Stimulated activated CD4-positive, alpha-beta T cell treated with anti-CD3 and anti-CD28 coated beads, Interleukin-12 subunit alpha, Interleukin-12 subunit beta, amount 100 ng/mL, for 48 hours (primary cell): ENCODE measurements around the gene EIF2A.

Source experiments
- DNase-seq, 3 donors: peaks; one replicate each; pipeline ENCODE4 v3.0.0-alpha.2; 2020; ENCODE audit warnings: low read depth in 2 of 3, low spot score in 1 of 3

Gene EIF2A

GRCh38 chr3:150631515-150632221 lies 85.1 kb downstream of the EIF2A start:
- DNase-seq: no peak

GRCh38 chr3:150635076-150635475 lies 88.5 kb downstream of the EIF2A start:
- no peak for DNase-seq

- DNase-seq: no peak
These were observed 88.9 kb downstream of the EIF2A start for GRCh38 chr3:150635526-150635925.
